Keratinocyte (primary cell): ENCODE results near the gene SIAH2.

ENCODE experiments used
- CTCF ChIP-seq, 3 experiments: IDR thresholded peaks in 1 of 3; conservative IDR thresholded peaks in 1 of 3; optimal IDR thresholded peaks in 1 of 3; 2 replicates in 2 of 3; 3 replicates in 1 of 3; pipeline versions ENCODE3 to v1.5.1; 2011; ENCODE audit warnings: low read length in 3 of 3, mild to moderate bottlenecking in 3 of 3, moderate library complexity in 2 of 3, control low read depth in 1 of 3, inconsistent platforms in 1 of 3; ENCODE audit not compliant: insufficient read depth in 2 of 3; ENCODE audit errors: extremely low read depth in 1 of 3
- EZH2 ChIP-seq: IDR thresholded peaks from one replicate; pipeline ENCODE4 v1.6.1; 2012; ENCODE audit warnings: inconsistent platforms, mild to moderate bottlenecking, low read length, moderate library complexity

GRCh38 chr3:150806185-150806835 is 43.3 kb upstream of the SIAH2 start:
- TF ChIP-seq EZH2 (no peak), CTCF (optimal IDR thresholded peaks at IDR 0.05 in 1 of 3, IDR thresholded peaks at IDR 0.05 in 1 of 3, conservative IDR thresholded peaks at IDR 0.05 in 1 of 3; ENCODE audit: extremely low read depth in 1 of 3, insufficient read depth in 2 of 3, low read length in 3 of 3) (no peak)
